RKO (cell line): Measurements from ENCODE around the gene PGAP3.
A peak's percentile ranks its signal among the peaks of the same experiment; 100 is the strongest.
"Not testable (repeated sequence)": the region's sequence is repeated elsewhere in the genome, so short reads cannot be mapped to it uniquely, and the experiment has no call there.

Source experiments
- DNase-seq: peaks from one replicate; pipeline ENCODE4 v3.0.0-alpha.2; 2016; ENCODE audit warnings: low spot score

PGAP3 gene

GRCh38 chr17:39715375-39716072 lies 27.7 kb upstream of the PGAP3 start:
- no peak for DNase-seq

- no peak for DNase-seq
Measured at GRCh38 chr17:39714234-39714633, 26.4 kb upstream of the PGAP3 start.

GRCh38 chr17:39711851-39712250 lies 24.0 kb upstream of the PGAP3 start:
- no peak for DNase-seq

- not testable (repeated sequence) for DNase-seq
Measured at GRCh38 chr17:39711071-39711470, 23.2 kb upstream of the PGAP3 start.

GRCh38 chr17:39709998-39710964 lies 22.4 kb upstream of the PGAP3 start:
- no peak for DNase-seq

- no peak for DNase-seq
Measured at GRCh38 chr17:39709319-39709997, 21.6 kb upstream of the PGAP3 start.

GRCh38 chr17:39706921-39707337 lies 19.1 kb upstream of the PGAP3 start:
- no peak for DNase-seq

GRCh38 chr17:39706383-39706782 lies 18.5 kb upstream of the PGAP3 start:
- DNase-seq = no peak

- no peak for DNase-seq
Measured at GRCh38 chr17:39705786-39706348, 18.0 kb upstream of the PGAP3 start.

GRCh38 chr17:39704821-39705551 lies 17.1 kb upstream of the PGAP3 start:
- DNase-seq = no peak

- no peak for DNase-seq
Measured at GRCh38 chr17:39703913-39704312, 16.1 kb upstream of the PGAP3 start.

- no peak for DNase-seq
Measured at GRCh38 chr17:39702901-39703893, 15.3 kb upstream of the PGAP3 start.

- DNase-seq = peak; percentile 11
Measured at GRCh38 chr17:39701784-39702422, 14.0 kb upstream of the PGAP3 start.

GRCh38 chr17:39701012-39701783 lies 13.3 kb upstream of the PGAP3 start:
- no peak for DNase-seq

GRCh38 chr17:39700148-39700987 lies 12.5 kb upstream of the PGAP3 start:
- peak; percentile 29 for DNase-seq

- peak; percentile 79 for DNase-seq
Measured at GRCh38 chr17:39699818-39700147, 11.9 kb upstream of the PGAP3 start, which contains the start of gene ERBB2. Gene ERBB2 (plus strand): TSS chr17:39700064. CDS start chr17:39700239, 175 bp downstream.

- not testable (repeated sequence) for DNase-seq
Measured at GRCh38 chr17:39699157-39699817, 11.4 kb upstream of the PGAP3 start.
